IMR-90 (cell line): ENCODE results near the gene SEC11A. TPM values are rescaled to one million over a fixed set of nuclear protein-coding genes. Genes with fewer than 3 reads are reported as not detected.

Experiments
- ATAC-seq: fragments of 200-7000 bp; cut with Tn5 transposase; 2 replicates; pipeline ENCODE4 v1.9.1; 2020; ENCODE audit warnings: low read depth, mild to moderate bottlenecking, moderate library complexity
- BruUV-seq: library from RNA; stranded (reverse); fragments of 400-500 nt; replicated peaks from 2 replicates; lab custom pipeline; 2021; lab: Mats Ljungman, UMichigan
- CTCF ChIA-PET: fragments of 300-600 bp; formaldehyde crosslinking; extraction: SDS; loops from one replicate; lab custom pipeline; 2021; ENCODE audit warnings: antibody characterized with exemption; lab: Yijun Ruan, JAX
- POLR2A ChIA-PET: fragments of 300-600 bp; sonication (Branson Sonifier 250); formaldehyde crosslinking; loops from one replicate; lab custom pipeline; 2022; ENCODE audit warnings: antibody characterized with exemption; ENCODE audit not compliant: unreplicated experiment; lab: Charles Lee
- DNase-seq: peaks from one replicate; pipeline ENCODE4 v3.0.0; 2013
- H2AFZ ChIP-seq: replicated peaks from 2 replicates; pipeline ENCODE3; 2013; ENCODE audit warnings: low read length, mild to moderate bottlenecking; ENCODE audit not compliant: poor library complexity
- H2AK5ac ChIP-seq: 2 replicates; pipeline ENCODE4 v1.6.1; 2013; ENCODE audit warnings: low read depth, low read length, inconsistent platforms
- H2AK9ac ChIP-seq: replicated peaks from 2 replicates; pipeline ENCODE3; 2013; ENCODE audit warnings: mild to moderate bottlenecking, low read depth, low read length, moderate library complexity; ENCODE audit not compliant: poor library complexity
- H2BK120ac ChIP-seq: 2 replicates; pipeline ENCODE4 v1.6.1; 2013; ENCODE audit warnings: low read depth, low read length, inconsistent platforms
- H2BK15ac ChIP-seq: 3 replicates; pipeline ENCODE4 v1.6.1; 2013; ENCODE audit warnings: low read depth, low read length, inconsistent platforms
- H2BK20ac ChIP-seq: 2 replicates; pipeline ENCODE4 v1.6.1; 2013; ENCODE audit warnings: low read depth, mild to moderate bottlenecking, inconsistent platforms, low read length, moderate library complexity
- H2BK5ac ChIP-seq: 2 replicates; pipeline ENCODE4 v1.6.1; 2013; ENCODE audit warnings: mild to moderate bottlenecking, low read depth, low read length, inconsistent platforms; ENCODE audit not compliant: poor library complexity, severe bottlenecking
- H3K14ac ChIP-seq: replicated peaks from 2 replicates; pipeline ENCODE4 v1.6.1; 2013; ENCODE audit warnings: low read depth, low read length, inconsistent platforms
- H3K18ac ChIP-seq: 2 replicates; pipeline ENCODE4 v1.6.1; 2013; ENCODE audit warnings: low read depth, low read length, control low read depth
- H3K23ac ChIP-seq: 2 replicates; pipeline ENCODE4 v1.6.1; 2013; ENCODE audit warnings: low read depth, low read length, inconsistent platforms
- H3K27ac ChIP-seq: 2 replicates; pipeline ENCODE4 v1.5.1; 2013; ENCODE audit warnings: mild to moderate bottlenecking, control low read depth, low read length; ENCODE audit not compliant: insufficient read depth
- H3K27me3 ChIP-seq: 2 replicates; pipeline ENCODE4 v1.6.1; 2013; ENCODE audit warnings: low read length; ENCODE audit not compliant: control insufficient read depth, insufficient read depth
- H3K36me3 ChIP-seq: 2 replicates; pipeline ENCODE4 v1.6.1; 2013; ENCODE audit warnings: low read length, mixed read lengths; ENCODE audit not compliant: control insufficient read depth, insufficient read depth
- H3K4ac ChIP-seq: 2 replicates; pipeline ENCODE4 v1.6.1; 2013; ENCODE audit warnings: low read depth, low read length, inconsistent platforms
- H3K4me1 ChIP-seq: 2 replicates; pipeline ENCODE4 v1.6.1; 2013; ENCODE audit warnings: low read length, mixed read lengths; ENCODE audit not compliant: control insufficient read depth, insufficient read depth
- H3K4me2 ChIP-seq: 2 replicates; pipeline ENCODE4 v1.6.1; 2013; ENCODE audit warnings: low read depth, mild to moderate bottlenecking, control low read depth, low read length, moderate library complexity
- H3K4me3 ChIP-seq: 2 replicates; pipeline ENCODE4 v1.5.1; 2013; ENCODE audit warnings: low read depth, mild to moderate bottlenecking, control low read depth, low read length, moderate library complexity; ENCODE audit not compliant: insufficient read depth
- H3K56ac ChIP-seq: 2 replicates; pipeline ENCODE4 v1.6.1; 2013; ENCODE audit warnings: low read length, inconsistent platforms; ENCODE audit not compliant: insufficient read depth; ENCODE audit errors: extremely low read depth
- H3K79me1 ChIP-seq, 2 experiments: 2 replicates each; pipeline ENCODE4 v1.6.1; 2013; ENCODE audit warnings: low read length in 2 of 2, inconsistent platforms in 1 of 2, low read depth in 1 of 2
- H3K9ac ChIP-seq: 2 replicates; pipeline ENCODE4 v1.6.1; 2013; ENCODE audit warnings: low read depth, low read length, control low read depth
- H3K9me1 ChIP-seq: 2 replicates; pipeline ENCODE4 v1.6.1; 2013; ENCODE audit warnings: low read length, inconsistent platforms; ENCODE audit not compliant: insufficient read depth
- H3K9me3 ChIP-seq: 2 replicates; pipeline ENCODE4 v1.6.1; 2013; ENCODE audit warnings: low read length; ENCODE audit not compliant: control insufficient read depth, insufficient read depth
- H4K20me1 ChIP-seq: 2 replicates; pipeline ENCODE4 v1.6.1; 2013; ENCODE audit warnings: low read length, inconsistent platforms; ENCODE audit not compliant: insufficient read depth
- H4K5ac ChIP-seq: 2 replicates; pipeline ENCODE4 v1.6.1; 2013; ENCODE audit warnings: mild to moderate bottlenecking, low read depth, low read length, control low read depth
- H4K8ac ChIP-seq, 2 experiments: 2 replicates each; pipeline ENCODE4 v1.6.1; 2013; ENCODE audit warnings: low read depth in 2 of 2, low read length in 2 of 2, control low read depth in 1 of 2, inconsistent platforms in 1 of 2
- H4K91ac ChIP-seq: 2 replicates; pipeline ENCODE4 v1.6.1; 2013; ENCODE audit warnings: low read depth, low read length, inconsistent platforms; ENCODE audit not compliant: insufficient read depth
- BHLHE40 ChIP-seq: fragments of 150-350 bp; IDR thresholded peaks from 2 replicates; pipeline ENCODE4 v1.6.1; 2016; ENCODE audit warnings: mild to moderate bottlenecking, low read depth, low read length
- WGBS, 2 experiments: methylation state at CpG; one replicate each; pipeline versions ENCODE4 v1.1.5 to v1.1.7; 2013; ENCODE audit warnings: missing lambda C conversion rate in 2 of 2; ENCODE audit not compliant: insufficient read length in 1 of 2; ENCODE audit errors: extremely low coverage in 2 of 2; 5-methylcytosine and 5-hydroxymethylcytosine counted together
- dilution Hi-C: fragments of 300-500 bp; cut with HindIII; formaldehyde crosslinking; loops from one replicate; pipeline ENCODE4 v1.14.3; 2018; ENCODE audit warnings: low sequenced_read_pairs; ENCODE audit not compliant: unreplicated experiment
- in situ Hi-C: fragments of 300-500 bp; cut with MboI; formaldehyde crosslinking; loops from 3 replicates; pipeline ENCODE4 v1.14.3; 2019; ENCODE audit warnings: low sequenced_read_pairs, inconsistent platforms, mixed read lengths
- intact Hi-C: fragments of 100-400 bp; cut with micrococcal nuclease; formaldehyde crosslinking; loops from 2 replicates; pipeline ENCODE4 v1.10.0; 2022
- polyA plus RNA-seq, 3 experiments: library from polyadenylated mRNA; depleted of rRNA; stranded (reverse); fragments of >200 nt; gene quantifications; 2 replicates each; pipeline ENCODE4 v1.2.3, GENCODE V29; 2012; ENCODE audit warnings: low replicate concordance in 1 of 3
- total RNA-seq: library from RNA; depleted of rRNA; stranded (reverse); fragments of >200 nt; gene quantifications from 2 replicates; pipeline ENCODE4 v1.2.3, GENCODE V29; 2012

SEC11A gene
- total and polyA plus RNA-seq, 2 of the 4 experiments (the other 2 are of a cell fraction): 62.4 to 108 TPM

DNA sequence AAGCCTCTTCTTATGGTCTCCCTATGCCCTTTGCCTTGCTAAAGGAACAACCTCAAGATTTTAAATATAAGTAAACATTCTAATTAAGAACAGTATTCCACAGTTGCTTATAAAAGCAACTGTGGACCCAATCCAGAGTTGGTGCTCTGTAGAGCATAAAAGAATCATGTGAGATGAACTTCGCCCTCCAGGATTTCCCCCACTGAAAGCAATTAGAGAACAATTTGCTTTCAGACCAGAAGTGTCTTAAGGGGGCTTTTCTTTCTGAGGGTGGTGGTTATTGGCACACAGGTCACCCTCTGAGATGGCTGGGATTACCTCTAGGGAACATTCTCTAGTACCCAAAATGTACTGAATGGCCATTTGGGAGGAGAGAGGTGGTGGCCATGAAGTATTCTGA lies 43.1 kb upstream of the SEC11A start:
- Histone ChIP-seq H4K91ac (no peak overlapping the region), H3K14ac (no peak overlapping the region), H3K56ac (no peak overlapping the region), H3K4me2 (no peak overlapping the region), H3K18ac (no peak overlapping the region), H3K27ac (no peak overlapping the region), H3K9me3 (no peaks in the 10 kb centered on the region), H3K27me3 (no peaks in the 10 kb centered on the region), H3K9ac (no peak overlapping the region), H2BK15ac (no peak overlapping the region), H3K4me3 (no peak overlapping the region), H4K8ac (no peak overlapping the region), H2BK120ac (no peak overlapping the region), H2AFZ (no peak overlapping the region), H3K79me1 (peaks cover 25 to 88% of the 10 kb centered on the region in 2 experiments), H4K5ac (no peak overlapping the region), H3K23ac (no peak overlapping the region), H3K4me1 (peaks cover 11% of the 10 kb centered on the region), H2BK5ac (no peak overlapping the region), H2AK5ac (no peak overlapping the region), H3K4ac (no peak overlapping the region), H2AK9ac (no peak overlapping the region), H3K9me1 (peaks cover 30% of the 10 kb centered on the region), H4K20me1 (peaks cover 97% of the 10 kb centered on the region), H3K36me3 (peaks cover 1% of the 10 kb centered on the region), H2BK20ac (no peak overlapping the region)
- no peak for TF ChIP-seq BHLHE40
- in situ Hi-C loops (no loop called here), dilution Hi-C loops (no loop called here), intact Hi-C loops (no loop called here)
- DNase-seq: no peak
- POLR2A ChIA-PET: interaction anchor here (0.6 kb wide), 1 partner anchor 88 kb away, joined by 5 read pairs; no protein-coding TSS in a partner anchor
- no CpG with 5 or more reads among the region's 1 CpG for WGBS, 2 experiments
- no TSS peak for BruUV-seq
- ATAC-seq: no peak
- CTCF ChIA-PET: no interaction called here
